ENCODE data around the gene HK1.

HK1 gene

DNA sequence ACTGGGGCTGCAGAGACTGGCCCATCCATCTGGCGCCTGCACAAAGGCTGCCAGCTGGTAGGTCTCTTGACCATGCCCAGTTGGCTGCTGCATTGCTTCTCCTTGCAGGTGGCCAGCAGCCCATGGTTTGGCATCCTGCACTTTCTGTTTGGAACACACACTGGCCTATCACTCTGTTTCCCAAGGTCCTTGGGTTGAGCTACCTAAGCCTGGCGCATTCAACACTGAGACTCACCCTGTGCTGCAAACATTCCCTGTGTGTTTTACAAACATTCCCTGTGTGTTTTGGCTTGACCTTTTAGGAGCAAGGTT lies 83.0 kb downstream of the HK1 start:
- no peaks in the 10 kb centered on the region for H3K9me3 Mint-ChIP-seq
- peak overlapping the region; percentile 88 for H3K27ac Mint-ChIP-seq
- CTCF ChIA-PET: no interaction called here
- H3K36me3 Mint-ChIP-seq: peaks cover 38% of the 10 kb centered on the region
- peaks cover 74% of the 10 kb centered on the region for H3K4me1 Mint-ChIP-seq
- H3K4me3 Mint-ChIP-seq: no peak overlapping the region
- no peak for DNase-seq
- no peaks in the 10 kb centered on the region for H3K27me3 Mint-ChIP-seq

DNA sequence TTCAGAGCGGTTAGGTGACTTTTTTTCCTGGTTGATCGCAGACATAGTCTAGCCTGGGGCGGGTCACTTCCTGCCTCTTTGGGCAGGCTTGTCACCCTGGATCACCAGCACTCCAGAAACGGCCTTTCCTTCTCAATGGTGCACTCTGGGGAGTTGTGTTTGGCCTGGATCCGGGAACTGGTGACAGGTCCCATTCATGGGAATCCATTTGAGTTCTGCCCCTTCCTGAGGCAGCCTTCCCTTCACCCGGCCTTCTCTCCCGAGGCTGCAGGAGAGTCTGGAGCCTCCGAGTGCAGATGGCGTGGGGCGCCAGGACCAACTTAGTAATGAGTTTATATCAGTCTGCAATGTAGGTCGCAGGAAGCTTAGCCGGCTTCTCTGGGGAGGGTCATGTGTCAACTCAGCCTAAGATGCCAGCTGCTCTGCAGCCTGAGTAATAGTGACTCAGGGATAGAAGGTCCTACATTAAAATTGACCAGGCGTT lies 84.2 kb downstream of the HK1 start:
- H3K4me3 Mint-ChIP-seq: no peak overlapping the region
- H3K36me3 Mint-ChIP-seq: peaks cover 44% of the 10 kb centered on the region
- peak; percentile 35 for DNase-seq
- CTCF ChIA-PET: no interaction called here
- H3K27ac Mint-ChIP-seq: peak overlapping the region; percentile 73
- no peaks in the 10 kb centered on the region for H3K27me3 Mint-ChIP-seq
- H3K4me1 Mint-ChIP-seq: peaks cover 74% of the 10 kb centered on the region
- no peaks in the 10 kb centered on the region for H3K9me3 Mint-ChIP-seq

DNA sequence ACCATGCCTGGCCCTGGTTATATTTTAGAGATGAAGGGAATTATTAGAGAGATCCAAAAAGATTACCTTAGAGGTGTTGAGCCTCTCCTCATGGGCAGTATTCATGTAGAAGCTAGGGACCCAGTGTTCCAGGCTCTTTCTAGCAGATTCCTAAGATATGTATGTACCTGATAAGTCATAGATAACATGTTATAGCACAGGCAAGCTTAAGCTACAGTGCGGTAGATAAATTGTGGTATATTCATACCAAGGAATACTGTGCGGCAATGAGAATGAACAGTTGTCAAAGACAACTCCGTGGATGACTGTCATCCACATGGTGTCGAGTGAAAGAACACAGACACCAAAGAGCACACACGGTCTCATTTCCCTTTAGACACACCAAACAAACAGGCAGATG lies 85.4 kb downstream of the HK1 start:
- CTCF ChIA-PET: interaction anchor here (1.4 kb wide), 1 partner anchor 9 kb away, joined by 4 read pairs; no protein-coding TSS in a partner anchor
- no peak overlapping the region for H3K4me3 Mint-ChIP-seq
- peak overlapping the region; percentile 16 for H3K27ac Mint-ChIP-seq

DNA sequence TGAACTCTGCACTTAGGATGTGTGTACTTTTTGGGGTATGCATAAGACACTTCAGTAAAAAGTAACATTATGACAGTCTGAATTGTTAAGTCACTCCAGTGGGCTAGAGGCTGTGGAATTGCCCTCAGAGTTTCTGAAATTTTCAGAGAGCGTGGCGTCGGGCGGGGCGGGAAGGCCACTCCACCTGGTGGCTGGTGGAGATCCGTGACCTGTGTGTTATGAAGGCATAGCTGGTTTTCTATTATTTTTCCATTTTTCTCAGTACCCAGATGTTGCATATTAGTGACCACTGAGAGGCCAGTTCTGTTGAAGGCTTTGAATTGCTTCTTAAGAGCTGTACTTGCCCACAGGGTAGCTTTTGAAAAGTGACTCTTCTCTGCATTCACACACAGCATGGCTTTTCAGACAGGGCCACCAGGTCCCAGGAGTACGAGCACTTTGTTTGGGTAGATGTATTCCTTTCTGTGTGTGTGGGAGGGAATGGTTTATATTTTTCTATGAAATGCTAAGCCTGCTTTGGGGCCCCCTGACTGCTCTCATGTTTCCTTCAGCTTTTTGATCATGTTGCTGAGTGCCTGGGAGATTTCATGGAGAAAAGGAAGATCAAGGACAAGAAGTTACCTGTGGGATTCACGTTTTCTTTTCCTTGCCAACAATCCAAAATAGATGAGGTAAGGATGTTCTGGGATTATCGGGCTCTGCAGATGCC lies 86.1 kb downstream of the HK1 start:
- Mint-ChIP-seq H3K27ac (peak overlapping the region; percentile 16), H3K4me3 (no peak overlapping the region), H3K27me3 (no peaks in the 10 kb centered on the region), H3K4me1 (peaks cover 55% of the 10 kb centered on the region), H3K9me3 (no peaks in the 10 kb centered on the region), H3K36me3 (peaks cover 49% of the 10 kb centered on the region)
- no peak for DNase-seq
- CTCF ChIA-PET: interaction anchor here (1.4 kb wide), 1 partner anchor 8 kb away, joined by 4 read pairs; no protein-coding TSS in a partner anchor

More for the DNA sequence above, 85.4 kb downstream of the HK1 start:
- no peaks in the 10 kb centered on the region for H3K27me3 Mint-ChIP-seq
- no peak for DNase-seq
- peaks cover 62% of the 10 kb centered on the region for H3K4me1 Mint-ChIP-seq
- no peaks in the 10 kb centered on the region for H3K9me3 Mint-ChIP-seq
- H3K36me3 Mint-ChIP-seq: peaks cover 44% of the 10 kb centered on the region

DNA sequence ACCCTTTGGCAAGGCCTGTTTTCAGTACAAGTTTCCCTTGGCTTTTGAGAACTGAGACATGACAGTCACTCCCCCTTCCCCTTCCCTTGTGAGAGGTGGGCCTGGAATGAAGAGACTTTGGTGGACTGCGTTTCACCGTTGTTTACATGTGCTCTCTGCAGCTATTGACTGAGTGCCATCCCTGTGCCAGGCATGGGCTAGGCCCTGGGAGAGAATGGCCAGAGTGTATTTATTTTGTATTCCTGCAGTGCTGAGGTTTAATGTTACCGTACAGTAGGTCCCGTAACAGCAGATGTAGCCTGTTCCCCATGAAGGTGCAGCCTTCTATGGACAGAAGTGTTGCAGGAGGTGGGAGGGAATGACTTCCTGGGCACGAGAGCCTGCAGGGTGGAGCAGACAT lies 88.4 kb downstream of the HK1 start:
- H3K27ac Mint-ChIP-seq: no peak overlapping the region
- DNase-seq: no peak
- no peaks in the 10 kb centered on the region for H3K9me3 Mint-ChIP-seq
- no peak overlapping the region for H3K4me3 Mint-ChIP-seq
- no peaks in the 10 kb centered on the region for H3K27me3 Mint-ChIP-seq
- peaks cover 34% of the 10 kb centered on the region for H3K4me1 Mint-ChIP-seq
- CTCF ChIA-PET: no interaction called here
- peaks cover 53% of the 10 kb centered on the region for H3K36me3 Mint-ChIP-seq

DNA sequence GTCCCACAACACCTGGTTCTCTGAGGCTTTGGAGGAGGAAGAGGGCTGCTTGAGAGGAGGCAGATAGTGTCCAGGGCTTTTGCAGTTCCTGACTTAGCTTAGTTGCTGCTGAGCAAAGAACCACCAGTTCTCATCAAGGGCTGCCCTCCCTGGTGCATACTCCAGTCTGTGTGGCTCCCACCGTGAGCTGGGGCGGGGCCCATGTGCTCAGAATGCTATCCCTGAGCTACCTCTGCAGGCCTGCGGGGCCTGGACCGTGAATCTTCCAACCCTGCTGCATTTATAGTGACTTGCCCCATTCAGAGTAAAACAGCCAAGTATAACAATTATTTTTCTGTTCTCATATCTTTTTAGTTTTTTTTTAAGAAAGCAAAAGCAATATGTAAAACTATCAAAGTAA lies 89.2 kb downstream of the HK1 start:
- Mint-ChIP-seq H3K9me3 (no peaks in the 10 kb centered on the region), H3K36me3 (peaks cover 59% of the 10 kb centered on the region), H3K27me3 (no peaks in the 10 kb centered on the region), H3K4me1 (peaks cover 27% of the 10 kb centered on the region), H3K4me3 (no peak overlapping the region), H3K27ac (no peak overlapping the region)
- no peak for DNase-seq
- CTCF ChIA-PET: interaction anchor here (1.0 kb wide), 1 partner anchor 48 kb away, joined by 3 read pairs; no protein-coding TSS in a partner anchor

DNA sequence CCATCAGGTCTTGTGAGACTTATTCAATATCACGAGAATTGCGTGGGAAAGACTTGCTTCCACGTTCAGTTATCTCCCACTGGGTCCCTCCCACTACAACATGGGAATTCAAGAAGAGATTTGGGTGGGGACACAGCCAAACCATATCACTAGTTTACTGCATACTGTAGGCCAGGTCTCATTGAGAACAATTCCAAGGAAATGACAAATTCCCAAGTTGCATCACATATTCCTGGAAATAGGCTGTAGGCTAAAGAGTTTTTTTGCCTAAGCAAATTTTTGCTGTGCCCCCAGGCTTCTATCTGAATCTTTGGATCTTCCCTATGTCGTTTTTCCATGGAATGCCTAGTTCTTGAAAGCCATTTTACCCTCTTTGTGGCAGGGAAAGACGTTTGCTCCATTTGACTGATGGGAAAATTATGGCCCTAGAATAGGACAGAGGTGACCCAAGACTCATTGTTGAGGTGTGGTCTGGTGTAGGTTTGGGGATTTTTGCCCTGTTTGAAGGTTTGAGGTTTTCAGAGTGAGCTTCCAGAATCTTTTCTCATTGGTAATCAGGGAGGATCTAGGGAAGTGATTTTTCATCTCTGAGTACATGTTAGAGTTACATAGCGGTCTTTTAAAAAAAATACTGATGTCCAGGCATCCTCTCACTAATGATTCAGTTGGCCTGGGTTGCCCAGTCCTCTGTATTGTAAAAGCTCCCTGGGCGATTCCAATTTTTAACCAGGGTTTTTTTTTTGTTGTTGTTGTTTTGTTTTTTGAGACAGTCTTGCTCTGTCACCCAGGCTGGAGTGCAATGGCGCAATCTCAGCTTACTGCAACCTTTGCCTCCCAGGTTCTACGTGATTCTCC lies 94.1 kb downstream of the HK1 start:
- Mint-ChIP-seq H3K4me1 (peaks cover 2% of the 10 kb centered on the region), H3K27ac (no peak overlapping the region)

DNA sequence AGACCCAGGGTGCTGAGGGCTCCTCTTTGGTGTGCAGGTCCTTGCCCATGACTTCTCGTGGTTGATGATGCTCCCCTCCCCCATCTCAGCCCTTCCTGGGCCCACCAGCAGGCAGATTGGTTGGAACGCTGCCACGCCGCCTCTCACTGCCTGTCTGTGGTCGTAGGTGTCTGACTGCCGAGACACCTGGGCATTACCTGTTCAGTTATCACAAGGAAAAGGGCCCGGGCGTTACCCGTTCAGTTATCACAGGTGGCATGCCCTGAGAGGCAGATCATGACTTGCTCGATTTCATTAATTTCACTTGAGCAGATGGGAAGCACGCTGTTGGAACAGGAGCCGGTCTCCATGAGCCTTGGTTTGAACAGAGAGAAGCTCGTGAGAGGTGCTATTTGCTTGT lies 95.9 kb downstream of the HK1 start:
- CTCF ChIA-PET: no interaction called here
- no peak overlapping the region for H3K27ac Mint-ChIP-seq

More for the DNA sequence above, 94.1 kb downstream of the HK1 start:
- Mint-ChIP-seq H3K4me3 (no peak overlapping the region), H3K36me3 (peaks cover 57% of the 10 kb centered on the region), H3K27me3 (no peaks in the 10 kb centered on the region), H3K9me3 (no peaks in the 10 kb centered on the region)
- no peak for DNase-seq
- CTCF ChIA-PET: interaction anchor here (0.7 to 1.2 kb wide), 2 partner anchors 9 to 13 kb away, joined by 3 to 4 read pairs; no protein-coding TSS in a partner anchor

DNA sequence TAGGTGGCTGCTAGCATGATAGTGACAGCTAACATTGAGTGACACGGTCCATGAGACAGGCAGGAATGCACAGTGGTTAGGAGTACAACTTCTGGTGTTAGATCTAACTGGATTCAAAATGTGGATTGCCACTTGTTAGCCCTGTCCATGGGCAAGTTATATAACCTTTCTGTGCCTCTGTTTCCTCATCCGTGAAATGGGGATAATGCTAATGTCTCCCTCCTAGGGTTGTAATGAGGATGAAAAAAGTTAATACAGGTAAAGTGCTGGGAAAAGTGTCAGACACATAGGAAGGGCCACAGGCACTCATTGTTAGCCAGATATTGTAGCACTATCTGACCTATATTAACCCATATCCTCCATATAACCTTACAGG lies 96.6 kb downstream of the HK1 start:
- Mint-ChIP-seq H3K36me3 (peaks cover 62% of the 10 kb centered on the region), H3K27me3 (no peaks in the 10 kb centered on the region), H3K4me1 (peaks cover 4% of the 10 kb centered on the region), H3K9me3 (no peaks in the 10 kb centered on the region), H3K27ac (peak overlapping the region; percentile 21), H3K4me3 (no peak overlapping the region)
- CTCF ChIA-PET: no interaction called here
- no peak for DNase-seq

More for the DNA sequence above, 95.9 kb downstream of the HK1 start:
- Mint-ChIP-seq H3K4me1 (peaks cover 4% of the 10 kb centered on the region), H3K9me3 (no peaks in the 10 kb centered on the region), H3K4me3 (no peak overlapping the region), H3K36me3 (peaks cover 60% of the 10 kb centered on the region), H3K27me3 (no peaks in the 10 kb centered on the region)
- no peak for DNase-seq

DNA sequence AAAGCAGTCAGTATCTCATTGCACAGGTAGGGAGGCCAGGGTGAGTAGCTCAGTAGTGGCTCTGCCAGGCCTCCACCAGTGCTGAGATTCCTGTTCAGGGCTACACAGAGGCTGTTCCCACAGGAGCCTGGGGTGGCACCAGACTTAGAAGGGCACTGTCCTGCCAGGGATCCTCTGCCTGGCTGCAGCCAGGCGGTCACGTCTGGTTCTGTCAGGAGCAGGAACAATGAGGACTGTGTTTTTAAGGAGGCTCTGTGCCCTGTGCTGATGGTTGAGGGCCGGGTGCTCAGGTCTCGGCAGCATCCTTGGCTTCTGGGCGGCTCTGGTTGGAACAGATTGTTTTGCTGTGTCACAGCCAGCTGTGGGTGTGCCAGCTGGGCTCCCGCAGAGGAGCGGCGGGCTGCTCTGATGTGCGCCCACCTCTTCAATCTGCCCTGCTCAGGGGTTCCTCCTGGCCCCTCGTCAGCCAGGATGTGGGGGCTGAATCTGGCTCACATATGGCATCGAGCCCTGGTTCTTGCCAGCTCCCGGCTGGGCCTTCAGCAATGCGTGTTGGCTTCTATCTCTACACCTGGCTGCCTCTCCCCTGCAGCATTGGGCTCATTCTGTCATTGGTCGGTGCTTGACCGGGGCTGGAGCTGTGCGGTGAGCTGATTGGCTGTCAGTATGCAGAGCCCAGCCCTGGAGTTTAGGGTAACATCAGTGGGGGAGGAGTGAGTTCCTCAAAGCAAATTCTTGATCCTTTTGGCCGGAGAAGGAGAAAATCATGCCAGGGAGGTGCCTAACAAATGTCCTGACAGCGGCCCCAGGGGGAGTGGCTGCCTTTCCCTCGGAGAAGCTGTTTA lies 97.2 kb downstream of the HK1 start:
- Mint-ChIP-seq H3K27me3 (no peaks in the 10 kb centered on the region), H3K4me1 (peaks cover 4% of the 10 kb centered on the region), H3K36me3 (peaks cover 61% of the 10 kb centered on the region), H3K9me3 (no peaks in the 10 kb centered on the region), H3K27ac (peak overlapping the region; percentile 21), H3K4me3 (no peak overlapping the region)
- CTCF ChIA-PET: no interaction called here
- DNase-seq: no peak

DNA sequence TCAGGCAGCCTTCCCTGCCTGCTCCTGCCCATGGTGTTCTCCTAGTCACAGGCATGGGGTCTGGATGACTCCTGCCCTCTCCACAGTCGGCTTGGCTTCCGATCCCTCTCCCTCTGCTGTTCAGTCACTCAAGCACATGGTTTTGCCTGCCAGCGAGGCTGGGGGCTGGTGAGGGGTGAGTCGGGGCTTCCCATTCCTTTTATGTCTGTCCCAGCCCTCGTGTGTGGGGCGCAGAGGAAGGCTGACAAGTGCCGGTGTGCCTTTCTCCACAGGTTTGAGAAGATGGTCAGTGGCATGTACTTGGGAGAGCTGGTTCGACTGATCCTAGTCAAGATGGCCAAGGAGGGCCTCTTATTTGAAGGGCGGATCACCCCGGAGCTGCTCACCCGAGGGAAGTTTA lies 98.4 kb downstream of the HK1 start:
- Mint-ChIP-seq H3K4me3 (no peak overlapping the region), H3K4me1 (peaks cover 4% of the 10 kb centered on the region), H3K9me3 (no peaks in the 10 kb centered on the region), H3K27me3 (no peaks in the 10 kb centered on the region), H3K36me3 (peaks cover 51% of the 10 kb centered on the region), H3K27ac (no peak overlapping the region)
- no peak for DNase-seq
- CTCF ChIA-PET: no interaction called here

DNA sequence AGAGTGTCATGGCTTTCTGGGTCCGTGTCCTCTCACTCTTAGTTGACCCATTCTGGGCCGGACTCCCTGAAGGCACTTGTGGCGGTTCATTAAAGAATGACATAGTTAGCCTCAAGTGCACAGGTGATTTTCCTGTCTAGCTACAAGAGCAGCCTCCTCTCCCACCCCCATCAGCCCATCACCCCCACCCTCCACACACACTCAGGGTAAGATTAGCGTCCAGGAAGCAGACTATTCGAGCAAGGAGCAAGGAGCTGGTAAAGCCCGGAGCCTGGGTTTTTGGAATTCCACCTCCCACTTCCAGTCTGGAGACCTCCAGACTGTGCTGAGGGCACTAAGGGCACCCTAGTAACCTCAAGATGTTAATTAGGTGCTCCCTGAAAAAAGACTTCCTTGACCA lies 98.9 kb downstream of the HK1 start:
- Mint-ChIP-seq H3K9me3 (no peaks in the 10 kb centered on the region), H3K4me3 (no peak overlapping the region), H3K27me3 (no peaks in the 10 kb centered on the region), H3K36me3 (peaks cover 48% of the 10 kb centered on the region), H3K27ac (no peak overlapping the region), H3K4me1 (peaks cover 4% of the 10 kb centered on the region)
- no peak for DNase-seq
- CTCF ChIA-PET: no interaction called here

DNA sequence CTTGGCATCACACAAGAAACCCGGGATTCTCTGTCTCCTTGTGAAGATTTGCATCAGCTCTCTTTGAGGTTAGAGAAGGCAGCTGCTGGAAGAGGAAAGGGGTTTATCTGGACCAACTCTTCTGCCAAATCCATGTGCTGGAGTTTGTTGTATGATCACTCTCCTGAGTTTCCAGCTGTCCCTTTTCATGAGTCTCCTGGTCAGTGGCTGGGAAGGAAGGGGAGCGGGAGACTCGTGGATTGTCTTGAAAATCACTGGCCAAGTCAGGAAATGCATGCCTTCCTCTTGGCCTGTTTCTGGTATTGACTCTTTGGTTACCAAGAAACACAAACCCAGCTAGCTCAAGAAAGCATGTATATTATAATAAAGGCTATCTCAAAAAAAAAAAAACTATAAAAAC lies 99.6 kb downstream of the HK1 start:
- DNase-seq: no peak
- no peak overlapping the region for H3K4me3 Mint-ChIP-seq
- CTCF ChIA-PET: no interaction called here
- H3K27ac Mint-ChIP-seq: peak overlapping the region; percentile 68
- H3K4me1 Mint-ChIP-seq: peaks cover 4% of the 10 kb centered on the region
- peaks cover 49% of the 10 kb centered on the region for H3K36me3 Mint-ChIP-seq
- no peaks in the 10 kb centered on the region for H3K9me3 Mint-ChIP-seq
- no peaks in the 10 kb centered on the region for H3K27me3 Mint-ChIP-seq

DNA sequence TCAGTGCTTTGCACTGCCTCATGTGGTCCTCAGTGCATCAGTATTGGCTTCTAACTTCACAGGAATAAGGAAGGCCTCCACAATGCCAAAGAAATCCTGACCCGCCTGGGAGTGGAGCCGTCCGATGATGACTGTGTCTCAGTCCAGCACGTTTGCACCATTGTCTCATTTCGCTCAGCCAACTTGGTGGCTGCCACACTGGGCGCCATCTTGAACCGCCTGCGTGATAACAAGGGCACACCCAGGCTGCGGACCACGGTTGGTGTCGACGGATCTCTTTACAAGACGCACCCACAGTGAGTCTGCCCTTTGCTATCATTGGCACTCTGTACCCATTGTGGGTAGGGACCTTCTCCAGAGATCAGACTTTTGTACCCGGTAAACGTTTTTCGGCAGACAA lies 101.5 kb downstream of the HK1 start:
- H3K9me3 Mint-ChIP-seq: no peaks in the 10 kb centered on the region
- H3K27me3 Mint-ChIP-seq: no peaks in the 10 kb centered on the region
- no peak overlapping the region for H3K27ac Mint-ChIP-seq
- CTCF ChIA-PET: no interaction called here
- peaks cover 56% of the 10 kb centered on the region for H3K36me3 Mint-ChIP-seq
- no peak overlapping the region for H3K4me3 Mint-ChIP-seq
- H3K4me1 Mint-ChIP-seq: peaks cover 4% of the 10 kb centered on the region
- no peak for DNase-seq
